COR-L47 (cell line): ENCODE data around the gene MACROD2.

Source experiments
- DNase-seq: peaks from one replicate; lab custom pipeline; 2025; lab: John Stamatoyannopoulos, UW

Gene MACROD2

DNA sequence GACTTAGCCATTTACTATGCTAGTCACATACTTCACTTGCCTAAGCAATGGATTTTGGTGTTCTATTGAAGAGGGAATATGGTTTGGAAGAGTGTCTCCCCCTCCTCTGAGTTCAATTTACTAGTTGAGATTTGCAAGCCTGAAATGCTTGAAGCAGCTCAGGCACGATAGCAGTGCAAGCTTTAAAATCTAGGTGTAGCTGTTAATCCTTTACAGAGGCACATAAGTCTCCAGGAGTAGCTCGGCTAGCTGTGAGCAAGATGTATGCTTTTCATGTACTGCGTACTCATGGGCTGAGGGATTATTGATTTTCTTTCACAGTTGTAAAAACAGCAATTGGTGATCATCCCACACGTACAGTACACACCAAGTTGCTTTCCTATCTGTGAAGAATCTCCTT, 341.4 kb downstream of the MACROD2 start:
- DNase-seq, result no peak

DNA sequence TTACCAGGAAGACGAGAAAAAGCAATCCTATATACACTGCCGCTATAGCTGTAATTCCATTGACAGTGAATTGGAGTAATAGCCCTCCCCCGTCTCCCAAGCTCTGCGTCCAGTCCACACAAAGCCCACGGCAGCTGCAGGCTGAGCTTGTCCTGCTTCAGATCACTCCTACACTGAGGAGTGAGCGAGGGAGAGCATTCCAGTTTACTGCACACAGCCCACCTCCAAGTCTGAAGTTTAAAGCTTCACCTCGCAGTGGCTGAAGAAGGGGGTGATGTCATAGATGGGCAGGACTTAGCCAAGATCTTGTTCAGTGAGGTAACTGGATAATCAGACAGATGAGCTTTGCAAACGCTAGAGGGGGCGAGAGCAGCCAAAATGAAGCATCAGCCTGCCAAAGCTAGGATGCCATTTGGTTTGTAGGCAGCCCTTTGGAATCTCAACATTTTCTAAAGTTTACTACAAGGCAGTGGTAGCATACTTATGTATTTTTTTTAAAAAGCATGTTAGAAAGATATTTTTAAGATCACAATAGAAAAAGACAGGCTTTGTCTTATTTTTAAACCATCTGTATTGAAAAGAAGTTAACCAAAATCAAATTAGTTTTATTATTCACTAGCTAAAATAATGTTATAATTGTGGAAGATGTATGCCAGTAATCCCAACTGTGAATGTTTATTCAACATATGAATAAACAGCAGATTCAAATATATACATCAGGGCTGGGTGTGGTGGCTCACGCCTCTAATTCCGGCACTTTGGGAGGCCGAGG, 342.3 kb downstream of the MACROD2 start, which contains the start of gene FLRT3:
Gene FLRT3 (minus strand): TSS at position 213 of the 772 bp plus-strand sequence. CDS start 10,106 bp downstream, outside the sequence.
- DNase-seq, result peak; percentile 74

DNA sequence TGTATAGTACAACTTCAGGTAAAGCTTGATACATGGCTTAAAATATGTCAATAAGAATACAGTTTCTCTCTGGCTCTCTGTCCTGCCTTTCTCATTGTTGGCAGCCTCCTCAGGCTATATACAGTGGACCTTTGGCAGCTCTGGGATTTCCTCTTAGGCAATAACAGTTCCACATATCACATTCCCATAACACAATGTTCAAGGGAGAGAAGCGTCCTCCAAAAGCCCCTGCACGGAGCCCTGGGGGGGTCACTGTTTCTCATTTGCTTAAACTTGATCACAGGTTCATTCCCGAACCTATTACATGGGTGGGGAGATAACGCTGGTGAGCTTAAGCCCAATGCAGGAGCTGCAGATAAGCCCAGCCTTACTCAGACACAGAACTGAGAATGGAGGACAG, 346.5 kb downstream of the MACROD2 start:
- no peak for DNase-seq

DNA sequence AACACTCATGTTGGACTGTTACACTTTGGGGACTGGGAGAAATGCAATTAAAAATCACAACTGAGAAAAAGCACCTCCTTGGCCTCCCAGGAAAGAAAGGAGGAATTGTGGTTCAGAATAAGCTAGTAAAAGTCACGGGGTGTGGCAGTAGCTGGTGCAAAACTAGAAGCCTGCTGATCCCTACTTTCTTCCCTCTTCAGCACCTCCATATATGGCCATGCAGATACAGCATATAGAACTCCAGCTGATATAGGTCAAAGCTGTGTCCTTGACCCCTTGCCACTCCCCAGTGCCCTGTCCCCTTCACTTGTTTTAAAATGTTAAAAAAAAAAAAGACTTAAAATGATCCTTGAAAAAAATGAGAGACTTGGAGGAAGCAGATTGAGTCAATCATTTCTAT, 347.6 kb downstream of the MACROD2 start:
- DNase-seq, result no peak

DNA sequence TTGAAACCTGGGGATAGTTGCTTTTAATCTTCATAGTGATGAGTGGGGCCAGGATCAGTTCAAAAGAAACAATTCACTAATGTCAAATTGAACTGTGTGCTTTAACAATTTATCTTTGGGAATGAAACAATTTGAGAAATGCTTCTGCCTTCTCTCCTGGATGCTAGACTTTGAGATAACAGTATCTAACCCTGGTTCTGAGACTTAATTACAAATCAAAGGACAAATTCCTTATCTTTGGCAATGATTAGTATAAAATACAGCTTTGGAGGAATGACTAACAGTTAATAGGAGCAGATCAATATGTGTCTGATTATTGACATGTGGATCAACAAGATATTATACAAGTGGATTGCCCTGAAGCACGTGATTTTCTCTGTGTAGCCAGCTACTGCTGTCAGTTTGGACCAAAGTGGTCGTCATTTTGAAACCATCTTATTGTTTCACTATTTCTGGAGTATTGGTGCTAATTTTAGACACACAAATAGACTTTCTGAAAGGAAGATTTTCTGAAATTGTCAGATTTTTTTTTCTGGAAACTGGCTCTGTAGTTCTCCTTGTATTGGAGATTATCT, 348.3 kb downstream of the MACROD2 start:
- DNase-seq, result no peak

DNA sequence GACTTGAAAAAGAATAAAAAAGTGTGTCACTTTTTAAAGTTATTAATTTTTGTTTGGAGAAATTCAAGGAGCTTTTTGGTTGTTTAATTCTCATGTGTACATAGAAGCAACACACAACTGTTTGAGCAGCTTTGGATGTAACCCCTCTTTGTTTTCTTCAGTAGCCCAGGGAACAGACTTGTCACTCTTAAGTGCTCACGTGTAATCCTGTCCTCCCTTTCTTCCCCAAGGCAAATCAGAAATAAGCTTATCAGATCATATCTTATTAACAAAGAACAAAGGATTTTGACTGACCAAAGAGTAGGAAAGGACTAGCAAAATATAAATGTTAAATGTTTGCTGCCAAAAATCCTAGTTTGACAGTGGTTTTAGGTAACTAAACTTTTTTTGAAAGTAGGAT, 349.4 kb downstream of the MACROD2 start:
- DNase-seq, result no peak

DNA sequence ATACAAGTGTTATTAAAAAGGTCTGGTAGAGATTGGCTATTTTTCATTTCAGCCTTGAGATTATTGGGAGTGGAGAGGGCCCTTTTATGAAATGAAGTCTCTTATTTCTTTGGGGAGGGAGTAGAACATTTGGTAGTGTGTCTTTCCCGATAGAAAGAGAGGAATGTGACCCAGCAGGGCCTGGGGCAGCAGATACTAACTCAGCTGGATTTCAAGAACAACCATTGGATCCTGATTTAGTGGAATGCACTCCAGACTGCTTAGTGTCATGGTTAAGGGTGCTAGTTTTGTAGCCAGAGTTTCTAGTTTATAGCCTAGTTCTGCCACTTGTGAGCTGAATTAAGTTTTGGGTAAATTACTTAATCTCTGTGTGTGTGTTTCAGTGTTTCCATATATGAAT, 360.5 kb downstream of the MACROD2 start:
- no peak for DNase-seq

DNA sequence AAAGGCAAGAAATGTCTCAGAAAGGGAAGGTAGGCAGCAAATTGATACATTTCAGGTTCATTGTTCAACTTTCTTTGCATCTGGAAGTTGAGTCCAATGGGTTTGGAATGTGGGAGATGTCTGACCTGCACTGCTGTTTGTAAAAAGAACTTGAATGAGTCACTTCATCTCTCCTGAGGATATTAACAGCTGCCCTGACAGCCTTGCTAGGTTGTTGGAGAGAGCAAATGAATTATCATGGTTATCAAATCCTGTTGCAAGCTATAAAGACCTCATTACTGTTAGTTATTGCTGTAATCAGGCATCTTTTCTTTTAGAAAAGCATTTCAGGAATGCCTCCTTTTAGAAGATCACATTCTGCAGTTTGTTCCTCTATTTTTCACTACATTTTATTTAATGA, 365.1 kb downstream of the MACROD2 start:
- DNase-seq, result no peak

DNA sequence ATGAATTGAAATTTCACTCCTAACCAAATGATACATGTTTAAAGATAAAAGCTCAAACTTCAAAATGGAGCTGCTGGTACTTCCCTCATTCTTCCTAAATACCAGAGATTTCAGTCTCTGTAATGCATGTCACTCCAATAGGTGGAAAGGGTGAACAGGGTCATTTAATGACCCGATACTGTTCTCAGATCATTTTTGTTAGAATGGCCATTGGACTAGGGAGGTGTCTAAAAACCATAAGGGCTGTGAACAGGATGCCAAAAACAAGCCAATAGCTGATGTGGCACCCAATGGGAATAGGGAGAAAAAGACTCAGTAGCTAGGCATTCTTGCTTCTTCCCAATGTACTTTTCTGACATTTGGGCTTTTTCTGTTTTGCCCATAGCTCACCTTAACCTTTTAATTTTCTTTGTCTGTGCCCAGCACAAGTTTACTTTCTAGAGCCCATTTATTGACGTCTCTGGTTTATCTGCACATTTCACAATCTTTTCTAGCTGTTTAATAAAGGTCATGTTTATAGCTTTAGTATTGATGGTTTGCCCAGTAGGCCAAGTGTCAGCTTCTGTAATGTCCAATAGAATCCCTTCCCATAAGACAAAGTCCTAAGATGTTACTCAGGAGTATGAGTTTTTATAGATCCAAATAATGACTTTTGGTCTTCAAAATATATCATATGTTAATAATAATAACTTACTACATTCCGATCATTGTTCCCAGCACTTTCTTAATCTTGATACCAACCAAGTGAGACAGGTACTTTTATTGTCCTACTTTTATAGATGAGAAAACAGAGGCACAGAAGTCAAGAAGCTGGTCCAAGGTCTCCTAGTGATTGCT, 366.4 kb downstream of the MACROD2 start:
- no peak for DNase-seq

DNA sequence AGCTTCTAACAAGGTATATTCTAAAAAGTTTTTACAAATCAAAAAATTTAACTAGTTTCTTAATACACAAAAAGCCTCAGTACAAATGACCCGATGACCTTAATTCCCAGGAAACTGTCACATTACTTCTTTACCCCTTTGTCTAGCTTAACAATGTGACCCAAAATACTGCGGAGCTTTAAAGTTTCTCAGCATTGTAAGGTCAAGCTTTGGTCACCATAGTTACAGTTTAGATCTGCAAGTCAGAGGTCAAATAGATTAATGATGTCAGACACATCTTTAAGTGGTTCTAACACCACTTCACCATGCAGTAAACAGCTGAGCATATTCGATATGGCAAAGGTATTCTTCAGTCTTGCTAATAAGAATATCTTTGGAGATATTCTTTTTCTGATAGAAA, 378.9 kb downstream of the MACROD2 start:
- DNase-seq, result no peak

DNA sequence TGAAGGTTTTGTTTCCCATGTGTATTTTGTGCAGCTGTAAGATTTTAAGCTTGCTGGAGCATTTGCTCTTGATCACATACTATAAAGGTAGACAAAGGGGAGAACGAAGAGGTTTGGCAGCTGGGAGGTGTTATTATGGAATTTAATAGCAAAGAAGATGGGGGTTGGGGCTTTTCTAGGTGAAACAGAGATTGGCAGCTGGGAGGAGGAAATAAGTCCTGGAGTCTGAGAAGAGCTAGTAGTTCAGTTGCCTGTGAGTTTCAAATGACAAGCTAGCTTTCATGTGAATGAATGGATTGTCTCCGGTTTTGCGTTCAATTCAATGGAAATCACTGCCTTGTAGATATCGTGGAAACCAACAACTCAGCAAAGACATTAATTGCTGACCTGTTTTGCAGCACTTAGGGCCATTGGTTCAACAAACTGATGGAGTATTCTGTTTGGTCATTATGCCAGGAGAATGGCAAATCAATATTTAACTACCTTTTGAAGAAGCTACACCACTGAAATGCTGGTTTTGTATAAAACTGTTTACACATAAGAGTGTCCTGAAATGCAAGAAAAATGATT, 380.2 kb downstream of the MACROD2 start:
- DNase-seq, result peak; percentile 55

DNA sequence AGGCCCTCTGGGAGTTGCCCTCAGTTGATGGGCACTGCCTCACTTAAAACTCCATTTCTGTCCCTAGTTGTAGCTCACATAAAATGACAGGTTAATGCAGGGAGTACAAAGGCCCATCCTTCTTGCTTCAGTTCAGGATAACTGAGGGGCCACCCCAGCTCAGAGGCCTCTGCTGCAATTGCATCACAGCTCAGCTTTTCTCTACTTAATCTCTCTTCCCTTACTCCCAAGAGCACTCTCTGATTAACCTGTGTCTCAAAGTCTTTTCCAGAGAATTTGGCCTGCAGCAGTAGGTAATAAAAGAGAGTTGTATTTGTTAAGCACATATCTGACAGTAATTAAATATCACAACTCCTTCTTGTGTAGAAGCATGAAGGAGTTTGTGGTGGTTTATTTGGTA, 383.0 kb downstream of the MACROD2 start:
- DNase-seq, result no peak

DNA sequence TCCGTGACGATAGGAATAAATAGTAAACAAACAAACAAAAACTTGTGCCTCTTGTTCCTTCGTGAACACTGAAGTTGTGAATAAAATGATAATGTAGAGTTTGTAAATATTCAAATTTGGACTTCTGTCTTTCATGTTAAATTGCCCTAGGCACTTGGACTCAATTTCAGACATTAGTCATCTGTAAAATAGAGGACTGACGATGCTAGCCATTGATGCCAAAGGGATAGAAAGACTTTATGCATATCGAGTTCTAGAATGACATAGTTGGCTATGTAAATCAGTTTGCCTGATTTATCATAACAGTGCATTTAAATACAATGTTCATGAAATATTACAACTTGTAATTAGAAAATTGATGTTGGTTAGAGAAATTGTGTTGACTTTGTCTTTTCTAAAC, 388.0 kb downstream of the MACROD2 start:
- DNase-seq, result no peak

DNA sequence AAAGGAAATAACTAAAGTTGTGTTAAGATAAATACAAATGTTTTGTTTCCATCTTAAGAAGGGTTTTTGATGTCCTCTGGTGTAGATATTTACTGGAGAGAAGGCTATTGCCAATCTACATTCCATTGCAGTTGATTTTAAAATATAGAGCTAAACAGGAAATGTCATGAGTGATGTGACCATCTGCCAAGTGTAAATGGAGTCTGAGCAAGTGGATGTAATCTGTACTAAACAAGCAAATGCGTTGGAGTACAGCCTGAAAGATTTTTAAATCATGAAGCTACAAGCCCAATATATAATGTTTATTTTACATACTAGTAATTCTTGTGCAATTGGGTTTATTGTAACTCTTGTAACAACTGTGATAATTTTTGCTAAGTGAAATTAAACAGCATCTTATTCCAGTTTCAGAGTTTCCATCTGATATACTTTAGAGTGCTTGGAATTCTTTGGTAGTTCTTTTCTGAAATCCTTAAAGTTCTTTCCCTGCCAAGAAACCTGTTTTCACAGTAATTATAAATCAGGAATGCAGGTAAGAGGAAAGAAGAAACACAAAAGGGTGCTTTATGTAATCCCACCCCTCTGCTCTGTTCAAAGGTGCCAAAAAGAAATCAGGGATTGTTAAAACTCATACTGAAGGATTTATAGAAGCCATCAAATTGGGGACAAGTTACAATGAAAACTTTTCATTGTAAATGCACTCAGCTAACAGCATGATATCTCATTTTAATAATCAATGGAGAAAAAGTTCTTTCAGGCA, 389.3 kb downstream of the MACROD2 start:
- no peak for DNase-seq

DNA sequence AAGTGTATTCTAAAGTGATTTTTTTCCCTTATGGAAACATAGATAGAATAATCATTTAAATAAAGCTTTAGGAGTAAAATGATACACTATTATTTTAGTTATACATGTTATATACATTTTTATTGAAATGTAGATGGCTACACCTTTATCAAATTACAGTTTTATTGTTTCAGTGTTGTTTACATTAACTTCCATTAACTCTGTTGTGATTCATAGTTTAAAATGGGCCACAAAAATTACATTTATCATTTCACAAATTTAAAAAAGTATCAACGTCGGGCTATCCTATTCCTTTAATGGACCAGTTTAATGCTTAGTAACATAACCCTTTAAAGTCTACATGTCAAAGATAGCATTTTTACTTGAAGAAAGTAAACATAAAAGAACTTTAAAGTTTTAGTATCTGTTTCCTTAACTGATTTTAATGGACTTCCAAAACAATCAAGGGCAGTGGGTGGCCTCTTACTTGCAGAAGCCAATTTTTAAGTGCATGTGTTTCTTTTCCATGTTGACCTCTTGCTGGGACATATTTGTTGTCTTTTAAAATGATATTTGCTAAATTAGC, 389.9 kb downstream of the MACROD2 start:
- DNase-seq, result no peak

DNA sequence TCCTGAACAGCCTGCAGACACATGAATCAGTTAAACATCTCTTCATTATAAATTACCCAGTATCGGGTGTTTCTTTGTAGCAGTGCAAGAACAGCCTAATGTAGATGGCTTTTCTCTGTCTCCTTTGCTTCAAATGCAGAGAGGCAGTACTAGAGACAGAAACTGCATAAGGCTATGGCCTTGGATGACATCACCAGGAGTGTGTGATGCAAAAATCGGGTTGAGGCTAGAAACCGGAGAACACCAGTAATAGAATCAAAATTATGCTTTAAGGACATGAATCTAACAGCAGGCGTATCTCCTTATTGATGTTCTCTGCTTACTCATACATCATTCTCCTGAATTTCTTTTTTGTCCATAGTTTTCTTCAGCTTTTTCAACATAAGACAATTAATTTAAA, 391.4 kb downstream of the MACROD2 start:
- DNase-seq, result no peak

DNA sequence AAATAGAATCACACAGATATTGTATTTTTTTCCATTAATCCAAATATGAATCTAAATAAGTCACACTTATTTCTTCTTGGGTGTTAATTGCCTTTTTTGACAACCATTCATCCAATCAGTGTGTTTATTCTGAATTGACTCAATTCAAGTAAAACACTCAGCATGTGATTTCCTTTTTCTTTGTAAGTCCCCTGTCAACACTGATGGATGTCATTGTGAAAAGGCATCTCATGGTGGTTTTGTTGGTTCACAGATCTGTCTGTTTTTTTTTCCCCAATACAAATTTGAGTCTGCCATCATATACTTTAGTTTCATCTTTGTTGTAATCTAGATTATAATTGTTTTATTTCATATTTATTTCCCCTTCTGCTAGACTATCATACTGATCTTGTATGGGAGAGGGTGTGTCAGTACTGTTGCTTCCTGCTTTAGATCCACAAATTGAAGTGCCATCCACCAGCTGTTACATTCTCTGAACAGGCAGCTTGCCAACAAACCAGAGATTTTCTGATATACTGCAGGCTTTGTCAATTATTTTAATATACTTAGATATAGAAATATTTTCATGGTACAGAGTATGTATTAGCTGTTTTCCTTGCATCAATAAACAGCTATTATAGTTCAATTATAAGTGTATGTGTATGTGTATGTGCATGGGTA, 406.3 kb downstream of the MACROD2 start:
- peak; percentile 46 for DNase-seq

DNA sequence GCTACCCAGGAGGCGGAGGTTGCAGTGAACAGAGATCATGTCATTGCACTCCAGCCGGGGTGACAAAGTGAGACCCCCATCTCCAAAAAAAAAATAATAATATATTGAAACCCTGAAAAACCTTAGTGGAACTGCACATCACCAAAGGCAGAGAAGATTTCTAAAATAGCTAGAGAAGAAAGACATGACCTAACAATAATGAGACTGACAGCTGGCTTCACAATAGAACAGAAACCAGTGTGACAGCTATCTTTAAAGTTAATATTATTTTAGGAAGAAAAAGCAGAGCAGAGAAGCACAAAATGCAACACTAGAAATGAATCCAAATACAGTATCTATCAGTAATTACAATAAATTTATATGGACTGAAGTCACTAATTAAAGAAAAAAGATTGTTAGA, 409.2 kb downstream of the MACROD2 start:
- no peak for DNase-seq

DNA sequence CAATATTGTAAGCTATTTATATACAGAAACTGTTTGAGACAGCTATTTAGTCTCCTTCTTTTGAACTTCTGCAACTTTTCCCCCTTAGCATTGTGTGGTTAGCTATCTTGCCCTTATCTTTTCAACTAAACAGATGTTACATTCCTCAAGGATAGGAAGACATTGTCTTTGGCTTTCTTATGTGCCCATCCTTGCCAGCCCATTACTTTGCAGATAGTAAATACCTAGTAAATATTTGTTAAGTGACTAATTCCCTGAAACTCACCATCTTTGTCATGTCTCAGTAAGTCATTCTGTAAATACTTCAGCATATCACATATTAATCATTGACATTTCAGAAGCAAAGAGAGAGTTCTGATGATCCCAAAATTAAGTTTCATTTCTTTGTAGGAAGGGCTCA, 411.2 kb downstream of the MACROD2 start:
- DNase-seq, result no peak

DNA sequence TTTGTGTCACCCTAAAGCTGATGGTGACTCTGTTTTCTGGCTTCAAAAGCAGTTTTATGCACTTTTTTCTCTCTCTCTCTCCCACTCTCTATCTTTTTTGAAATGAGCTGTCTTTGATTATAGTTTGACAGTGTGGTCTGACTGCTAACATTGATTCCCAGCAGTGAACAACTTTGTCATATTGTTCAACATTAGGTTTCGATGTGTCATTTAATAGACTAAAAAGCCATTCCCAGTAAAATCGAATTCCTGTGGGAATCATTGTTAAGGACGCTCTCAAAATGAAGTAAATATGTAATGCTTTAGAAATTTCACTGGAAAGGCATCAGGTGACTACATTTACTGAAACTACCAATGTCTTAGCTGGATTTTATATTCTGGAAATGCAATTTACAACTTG, 412.0 kb downstream of the MACROD2 start:
- no peak for DNase-seq
